Tibial nerve (tissue), 4 donors: ENCODE data around the gene PLCH2. TPM values are rescaled to one million over a fixed set of nuclear protein-coding genes. Genes with fewer than 3 reads are reported as not detected.

Experiments
- DNase-seq, 2 donors: peaks; one replicate each; pipeline ENCODE4 v3.0.0-alpha.2; 2019; ENCODE audit warnings: low spot score in 2 of 2
- H3K27ac ChIP-seq, 4 donors: fragments of 200-600 bp; sonication (generic) in 3 of 4; one replicate each; pipeline ENCODE4 v1.5.1; 2017 to 2019; ENCODE audit warnings: mild to moderate bottlenecking in 1 of 4
- H3K27me3 ChIP-seq, 2 donors: fragments of 200-600 bp; sonication (generic) in 1 of 2; one replicate each; pipeline versions ENCODE4 v1.5.1 to v1.6.0; 2017 to 2019
- H3K36me3 ChIP-seq, 3 donors: fragments of 200-600 bp; sonication (generic); one replicate each; pipeline ENCODE4 v1.5.1; 2018 to 2019
- H3K4me1 ChIP-seq, 4 donors: fragments of 200-600 bp; sonication (generic) in 3 of 4; one replicate each; pipeline ENCODE4 v1.5.1; 2017 to 2019
- H3K4me3 ChIP-seq, 4 donors: fragments of 200-600 bp; sonication (generic) in 3 of 4; one replicate each; pipeline ENCODE4 v1.5.1; 2017 to 2019; ENCODE audit warnings: mild to moderate bottlenecking in 1 of 4, moderate library complexity in 1 of 4
- H3K9me3 ChIP-seq, 4 donors: fragments of 200-600 bp; sonication (generic) in 3 of 4; one replicate each; pipeline ENCODE4 v1.5.1; 2017 to 2019
- EP300 ChIP-seq, 2 donors: sonication (generic); formaldehyde crosslinking; IDR thresholded peaks; one replicate each; pipeline ENCODE4 v1.6.1; 2017; ENCODE audit warnings: antibody characterized with exemption in 2 of 2, mild to moderate bottlenecking in 1 of 2
- POLR2A ChIP-seq, 2 donors: fragments of 450-650 bp; IDR thresholded peaks; one replicate each; pipeline ENCODE4 v1.6.1; 2017; ENCODE audit warnings: antibody characterized with exemption in 2 of 2, mild to moderate bottlenecking in 2 of 2, moderate library complexity in 2 of 2
- WGBS, 2 donors: methylation state at CpG; one replicate each; pipeline ENCODE4 v1.1.5; 2018; 5-methylcytosine and 5-hydroxymethylcytosine counted together
- total RNA-seq, 4 donors: library from RNA; depleted of rRNA; stranded (reverse); fragments of >200 nt; gene quantifications; one replicate each; pipeline ENCODE4 v1.1.0, GENCODE V29; 2016
- TF ChIP-seq, protein P1 (sequence below), 5 experiments: fragments of 200-600 bp in 3 of 5; fragments of 450-650 bp in 2 of 5; sonication (generic) in 3 of 5; IDR thresholded peaks; one replicate each; pipeline ENCODE4 v1.5.1; 2016 to 2019; ENCODE audit warnings: antibody characterized with exemption in 5 of 5, mild to moderate bottlenecking in 3 of 5, moderate library complexity in 2 of 5

PLCH2 gene
- total RNA-seq, 4 donors from 2014 or later = 0.21 to 0.59 (median 0.26) TPM

DNA sequence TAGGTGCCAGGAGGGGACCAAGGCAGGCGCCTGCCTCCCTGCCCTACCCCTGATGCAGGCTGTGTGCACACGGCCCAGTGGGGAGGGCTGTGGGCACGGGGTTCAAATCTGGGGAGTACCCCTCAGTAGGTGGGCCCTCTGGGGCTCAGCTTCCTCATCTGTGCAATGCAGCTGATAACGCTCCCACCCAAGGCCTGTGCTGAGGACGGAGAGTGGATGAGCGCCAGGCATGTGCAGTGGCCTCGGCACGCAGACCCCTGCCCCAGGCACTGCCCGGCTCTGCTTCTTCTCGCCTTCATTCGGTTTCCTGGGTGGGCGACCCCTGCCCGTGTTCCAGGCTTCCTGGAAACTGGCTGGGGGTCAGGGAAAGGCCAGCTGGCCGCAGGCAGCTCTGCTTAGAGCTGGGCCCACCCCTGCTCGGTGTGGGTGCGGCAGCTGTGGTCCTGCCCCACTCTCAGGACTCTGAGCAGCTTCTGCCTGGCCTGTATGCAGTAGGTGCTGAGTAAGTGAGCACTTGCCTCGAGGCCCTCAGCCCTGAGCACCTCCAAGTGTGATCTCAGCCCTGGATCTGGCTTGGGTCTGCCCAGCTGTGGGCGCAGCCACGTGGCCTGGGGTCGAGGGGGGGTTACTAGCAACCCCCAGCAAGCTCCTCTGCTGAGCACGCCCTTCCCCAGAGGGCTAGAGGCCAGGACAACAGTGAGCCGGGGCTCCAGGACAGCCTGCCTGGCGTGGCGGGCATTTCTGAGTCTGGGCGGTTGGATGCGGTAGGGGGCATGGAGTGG, 68.2 kb downstream of the PLCH2 start:
- Histone ChIP-seq H3K36me3 (no peaks in the 10 kb centered on the region), H3K4me1 (peaks cover 0 to 70% (median 47%) of the 10 kb centered on the region in 4 donors), H3K27ac (peak overlapping the region in 3 of 4 donors; percentile 95 to 98 (median 98)), H3K4me3 (no peak overlapping the region), H3K27me3 (peaks cover 0 to 18% of the 10 kb centered on the region in 2 donors), H3K9me3 (no peaks in the 10 kb centered on the region)
- no peak for TF ChIP-seq POLR2A (IDR thresholded peaks at IDR 0.05)
- TF ChIP-seq, protein P1, sequence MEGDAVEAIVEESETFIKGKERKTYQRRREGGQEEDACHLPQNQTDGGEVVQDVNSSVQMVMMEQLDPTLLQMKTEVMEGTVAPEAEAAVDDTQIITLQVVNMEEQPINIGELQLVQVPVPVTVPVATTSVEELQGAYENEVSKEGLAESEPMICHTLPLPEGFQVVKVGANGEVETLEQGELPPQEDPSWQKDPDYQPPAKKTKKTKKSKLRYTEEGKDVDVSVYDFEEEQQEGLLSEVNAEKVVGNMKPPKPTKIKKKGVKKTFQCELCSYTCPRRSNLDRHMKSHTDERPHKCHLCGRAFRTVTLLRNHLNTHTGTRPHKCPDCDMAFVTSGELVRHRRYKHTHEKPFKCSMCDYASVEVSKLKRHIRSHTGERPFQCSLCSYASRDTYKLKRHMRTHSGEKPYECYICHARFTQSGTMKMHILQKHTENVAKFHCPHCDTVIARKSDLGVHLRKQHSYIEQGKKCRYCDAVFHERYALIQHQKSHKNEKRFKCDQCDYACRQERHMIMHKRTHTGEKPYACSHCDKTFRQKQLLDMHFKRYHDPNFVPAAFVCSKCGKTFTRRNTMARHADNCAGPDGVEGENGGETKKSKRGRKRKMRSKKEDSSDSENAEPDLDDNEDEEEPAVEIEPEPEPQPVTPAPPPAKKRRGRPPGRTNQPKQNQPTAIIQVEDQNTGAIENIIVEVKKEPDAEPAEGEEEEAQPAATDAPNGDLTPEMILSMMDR (IDR thresholded peaks at IDR 0.05) = no peak
- TF ChIP-seq EP300 (IDR thresholded peaks at IDR 0.05) = no peak
- 38 to 45% methylated on average over 12 to 22 of the region's 26 CpGs for WGBS, 2 donors
- no peak for DNase-seq

DNA sequence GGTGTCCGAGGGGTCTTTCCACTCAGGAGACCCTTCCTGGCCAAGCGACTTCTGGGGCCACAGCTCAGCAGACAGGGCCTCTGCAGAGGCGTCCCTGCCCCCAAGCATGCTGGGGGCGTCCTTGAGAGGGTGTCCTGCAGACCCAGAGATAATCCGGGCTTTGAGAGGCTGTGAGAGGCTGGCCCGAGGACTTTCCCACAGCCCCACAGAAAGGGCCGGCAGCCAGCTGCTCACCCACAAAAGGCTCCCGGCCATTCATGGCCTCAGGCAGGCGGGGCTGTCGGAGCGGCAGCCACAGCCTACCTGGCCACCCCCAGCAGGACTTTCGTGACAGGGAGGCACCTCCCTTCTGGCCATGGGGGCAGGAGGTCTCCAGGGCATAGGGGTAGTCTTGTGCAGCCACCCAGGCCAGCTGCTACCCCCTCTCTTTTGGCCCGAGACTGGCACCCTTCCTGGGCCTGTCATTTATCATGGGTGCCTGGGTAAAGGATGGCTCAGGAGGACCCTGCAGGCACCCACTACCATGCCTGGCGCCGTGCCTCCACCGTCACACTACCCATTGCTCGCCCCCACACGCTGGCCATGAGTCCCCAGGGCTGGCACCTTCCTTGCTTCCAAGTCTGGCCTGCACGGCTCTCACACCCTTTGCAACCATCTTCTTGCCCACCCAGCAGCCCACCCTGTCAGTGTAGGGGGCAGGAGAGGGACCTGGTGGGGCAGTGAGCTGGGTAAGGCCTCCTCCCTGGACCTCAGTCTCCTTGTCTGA, 69.0 kb downstream of the PLCH2 start:
- TF ChIP-seq, protein P1 (IDR thresholded peaks at IDR 0.05) = no peak
- no peak for TF ChIP-seq EP300 (IDR thresholded peaks at IDR 0.05)
- TF ChIP-seq POLR2A (IDR thresholded peaks at IDR 0.05) = no peak
- Histone ChIP-seq H3K27ac (peak overlapping the region; percentile 94 to 98 (median 96)), H3K27me3 (peaks cover 0 to 11% of the 10 kb centered on the region in 2 donors), H3K9me3 (no peaks in the 10 kb centered on the region), H3K4me3 (no peak overlapping the region), H3K4me1 (peaks cover 0 to 78% (median 53%) of the 10 kb centered on the region in 4 donors), H3K36me3 (no peaks in the 10 kb centered on the region)
- DNase-seq = no peak
- WGBS, 2 donors = 47 to 59% methylated on average over 8 to 18 of the region's 19 CpGs

DNA sequence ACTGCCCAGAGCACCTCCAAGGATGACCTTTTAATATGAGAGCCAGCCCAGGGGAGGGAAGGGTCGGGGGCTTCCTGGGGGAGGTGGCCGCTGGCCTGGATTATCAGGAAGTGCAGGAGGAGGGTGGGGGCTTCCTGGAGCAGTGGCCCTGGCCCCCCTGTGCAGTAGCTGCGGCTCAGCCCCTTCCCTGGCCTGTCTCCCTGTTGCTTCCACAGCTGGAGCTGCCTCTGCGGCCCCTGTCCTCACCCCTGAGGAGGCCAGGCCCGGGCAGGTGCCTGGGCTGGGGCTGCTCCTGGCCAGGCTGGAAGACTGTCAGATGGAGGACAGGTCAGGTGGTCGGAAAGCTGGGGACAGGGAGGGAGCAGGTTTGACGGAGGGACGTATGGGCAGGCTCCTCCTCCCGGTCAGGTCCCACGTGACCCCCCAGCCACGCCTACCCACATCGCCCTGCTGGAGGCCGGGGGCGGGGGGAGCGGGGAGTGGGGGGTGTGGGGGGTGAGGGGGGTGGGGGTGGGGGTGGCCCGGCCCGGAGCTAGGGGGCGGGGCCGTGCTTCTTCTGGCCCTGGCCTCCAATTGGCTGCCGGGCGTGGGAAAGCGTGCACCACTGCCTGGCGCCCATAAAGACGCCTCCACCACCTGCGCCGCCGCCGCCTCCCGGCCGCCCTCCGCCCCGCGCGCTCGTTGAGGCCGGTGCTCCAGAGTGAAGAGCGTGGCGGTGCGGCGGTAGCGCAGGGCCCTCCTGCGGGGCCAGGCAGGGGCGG, 69.8 kb downstream of the PLCH2 start:
- Histone ChIP-seq H3K36me3 (no peaks in the 10 kb centered on the region), H3K27me3 (peaks cover 0 to 4% of the 10 kb centered on the region in 2 donors), H3K9me3 (no peaks in the 10 kb centered on the region), H3K4me3 (peak overlapping the region; percentile 36 to 68 (median 51)), H3K27ac (peak overlapping the region; percentile 94 to 98 (median 96)), H3K4me1 (peaks cover 0 to 71% (median 51%) of the 10 kb centered on the region in 4 donors)
- 8% methylated on average over 10 to 12 of the region's 43 CpGs for WGBS, 2 donors
- DNase-seq = peak; percentile 78
- no peak for TF ChIP-seq EP300 (IDR thresholded peaks at IDR 0.05)
- TF ChIP-seq POLR2A (IDR thresholded peaks at IDR 0.05) = no peak
- TF ChIP-seq, protein P1 (IDR thresholded peaks at IDR 0.05) = no peak

DNA sequence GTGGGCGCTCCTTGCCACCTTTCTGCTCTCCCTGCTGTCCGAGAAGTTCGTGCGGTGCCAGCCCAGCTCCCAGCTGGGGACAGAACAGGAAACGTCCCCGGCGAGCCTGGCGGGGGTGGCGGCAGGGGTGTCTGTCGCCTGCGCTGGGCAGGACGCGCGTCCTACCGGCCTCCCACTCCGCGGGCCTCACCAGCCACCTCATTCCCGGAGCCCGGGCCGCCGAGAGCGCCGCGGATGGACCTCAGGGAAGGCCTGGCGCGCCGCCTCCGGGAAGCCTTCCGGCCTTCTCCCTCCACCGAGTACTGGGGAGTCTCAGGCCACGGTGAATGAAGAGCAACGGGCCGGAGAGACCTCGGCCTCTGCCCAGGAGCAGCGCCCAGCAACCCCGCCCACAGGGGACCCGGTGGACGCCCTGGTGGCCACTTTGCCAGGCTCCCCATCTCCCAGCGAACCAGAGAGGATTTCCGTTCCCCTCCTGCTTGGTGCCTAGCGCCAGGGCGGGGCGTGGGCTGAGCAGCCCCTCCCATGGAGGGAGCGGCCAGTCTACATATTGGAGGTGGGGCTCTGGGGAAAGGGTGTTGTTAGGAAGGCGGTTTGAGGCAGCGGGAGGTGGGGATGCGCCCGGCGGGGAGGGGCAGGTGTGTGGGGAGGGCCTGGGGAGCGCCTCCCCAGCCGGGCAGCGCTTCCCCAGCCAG, 70.6 kb downstream of the PLCH2 start:
- TF ChIP-seq, protein P1 (IDR thresholded peaks at IDR 0.05) = peak in 2 of 5 experiments; percentile 36 to 42
- TF ChIP-seq POLR2A (IDR thresholded peaks at IDR 0.05) (peak; percentile 41 to 47), EP300 (IDR thresholded peaks at IDR 0.05) (peak in 1 of 2 donors; percentile 76)
- 0 to 6% methylated on average over 8 to 22 of the region's 52 CpGs for WGBS, 2 donors

More for the DNA sequence above, 70.6 kb downstream of the PLCH2 start:
- Histone ChIP-seq H3K4me1 (peaks cover 0 to 67% (median 49%) of the 10 kb centered on the region in 4 donors), H3K27ac (peak overlapping the region; percentile 94 to 98 (median 96)), H3K36me3 (no peaks in the 10 kb centered on the region), H3K27me3 (no peaks in the 10 kb centered on the region), H3K4me3 (peak overlapping the region; percentile 36 to 68 (median 51)), H3K9me3 (no peaks in the 10 kb centered on the region)
- DNase-seq = peak; percentile 68 to 81
